GM18867 (cell line): ENCODE measurements around the gene ARHGAP26.

Source experiments
- ATAC-seq: cut with Tn5 transposase; IDR thresholded peaks from one replicate; pipeline ENCODE4 v1.9.1; 2021; ENCODE audit warnings: mild to moderate bottlenecking, moderate library complexity; ENCODE audit not compliant: unreplicated experiment

ARHGAP26 gene

GRCh38 chr5:142870532-142871362 lies 100.6 kb downstream of the ARHGAP26 start:
- ATAC-seq, result no peak

- ATAC-seq, result no peak
Measured at GRCh38 chr5:142871363-142872193, 101.4 kb downstream of the ARHGAP26 start.

GRCh38 chr5:142872217-142872616 lies 102.0 kb downstream of the ARHGAP26 start:
- ATAC-seq, result no peak

GRCh38 chr5:142872795-142873194 lies 102.6 kb downstream of the ARHGAP26 start:
- no peak for ATAC-seq

GRCh38 chr5:142873831-142874230 lies 103.7 kb downstream of the ARHGAP26 start:
- no peak for ATAC-seq

GRCh38 chr5:142874540-142874939 lies 104.4 kb downstream of the ARHGAP26 start:
- no peak for ATAC-seq

- ATAC-seq, result no peak
Measured at GRCh38 chr5:142875936-142876335, 105.8 kb downstream of the ARHGAP26 start.

- no peak for ATAC-seq
Measured at GRCh38 chr5:142876817-142877216, 106.6 kb downstream of the ARHGAP26 start.

GRCh38 chr5:142878111-142878510 lies 107.9 kb downstream of the ARHGAP26 start:
- no peak for ATAC-seq

GRCh38 chr5:142878638-142879037 lies 108.5 kb downstream of the ARHGAP26 start:
- ATAC-seq, result no peak

GRCh38 chr5:142881076-142881783 lies 111.1 kb downstream of the ARHGAP26 start:
- no peak for ATAC-seq

- ATAC-seq, result no peak
Measured at GRCh38 chr5:142881784-142882126, 111.6 kb downstream of the ARHGAP26 start.

- ATAC-seq, result no peak
Measured at GRCh38 chr5:142883025-142883424, 112.8 kb downstream of the ARHGAP26 start.

GRCh38 chr5:142883438-142883837 lies 113.3 kb downstream of the ARHGAP26 start:
- ATAC-seq, result no peak

GRCh38 chr5:142884029-142884428 lies 113.9 kb downstream of the ARHGAP26 start:
- ATAC-seq, result no peak

GRCh38 chr5:142886211-142886610 lies 116.0 kb downstream of the ARHGAP26 start:
- ATAC-seq, result no peak

- no peak for ATAC-seq
Measured at GRCh38 chr5:142886956-142887355, 116.8 kb downstream of the ARHGAP26 start.

- ATAC-seq, result no peak
Measured at GRCh38 chr5:142888469-142889085, 118.4 kb downstream of the ARHGAP26 start.

GRCh38 chr5:142892021-142892420 lies 121.8 kb downstream of the ARHGAP26 start:
- no peak for ATAC-seq

GRCh38 chr5:142894315-142894714 lies 124.1 kb downstream of the ARHGAP26 start:
- no peak for ATAC-seq

GRCh38 chr5:142894749-142895148 lies 124.6 kb downstream of the ARHGAP26 start:
- no peak for ATAC-seq
